ENCODE measurements around the gene ZBTB16. TPM values are rescaled to one million over a fixed set of nuclear protein-coding genes. Genes with fewer than 3 reads are reported as not detected.

The ZBTB16 gene
- total RNA-seq, 1 donor from 2014 or later = 64.5 TPM

DNA sequence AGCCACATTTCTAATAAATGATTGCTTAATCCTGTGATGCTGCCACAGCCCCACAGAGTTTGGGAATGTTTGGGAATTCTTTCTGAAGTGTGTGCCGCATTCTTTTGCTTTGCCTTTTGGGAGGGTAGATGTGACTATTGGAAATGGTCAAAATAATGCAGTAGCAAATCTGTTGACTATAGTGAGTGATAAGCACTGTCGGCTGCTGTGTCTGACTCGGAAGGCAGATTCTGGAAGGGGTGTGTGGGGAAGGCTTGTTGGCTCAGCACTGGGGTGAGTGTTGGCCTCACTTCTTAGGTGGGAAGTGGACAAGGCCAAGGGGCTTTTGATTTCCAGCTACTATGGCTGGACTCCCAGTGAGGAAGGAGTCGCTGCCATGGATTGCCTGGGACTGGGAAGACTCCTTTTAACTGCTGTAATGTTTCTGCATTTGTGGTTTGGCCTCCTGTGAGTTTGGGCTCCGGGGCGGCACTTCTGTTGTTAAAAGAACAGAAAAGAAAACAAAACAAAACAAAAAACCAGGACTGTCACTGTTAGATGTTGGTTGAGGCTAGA lies 20.1 kb downstream of the ZBTB16 start:
- no peaks in the 10 kb centered on the region for H3K27me3 ChIP-seq (ENCODE audit: low read depth)
- H3K4me3 ChIP-seq = peak overlapping the region; percentile 30
- TF ChIP-seq, protein P1, sequence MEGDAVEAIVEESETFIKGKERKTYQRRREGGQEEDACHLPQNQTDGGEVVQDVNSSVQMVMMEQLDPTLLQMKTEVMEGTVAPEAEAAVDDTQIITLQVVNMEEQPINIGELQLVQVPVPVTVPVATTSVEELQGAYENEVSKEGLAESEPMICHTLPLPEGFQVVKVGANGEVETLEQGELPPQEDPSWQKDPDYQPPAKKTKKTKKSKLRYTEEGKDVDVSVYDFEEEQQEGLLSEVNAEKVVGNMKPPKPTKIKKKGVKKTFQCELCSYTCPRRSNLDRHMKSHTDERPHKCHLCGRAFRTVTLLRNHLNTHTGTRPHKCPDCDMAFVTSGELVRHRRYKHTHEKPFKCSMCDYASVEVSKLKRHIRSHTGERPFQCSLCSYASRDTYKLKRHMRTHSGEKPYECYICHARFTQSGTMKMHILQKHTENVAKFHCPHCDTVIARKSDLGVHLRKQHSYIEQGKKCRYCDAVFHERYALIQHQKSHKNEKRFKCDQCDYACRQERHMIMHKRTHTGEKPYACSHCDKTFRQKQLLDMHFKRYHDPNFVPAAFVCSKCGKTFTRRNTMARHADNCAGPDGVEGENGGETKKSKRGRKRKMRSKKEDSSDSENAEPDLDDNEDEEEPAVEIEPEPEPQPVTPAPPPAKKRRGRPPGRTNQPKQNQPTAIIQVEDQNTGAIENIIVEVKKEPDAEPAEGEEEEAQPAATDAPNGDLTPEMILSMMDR (IDR thresholded peaks at IDR 0.05; ENCODE audit: borderline replicate concordance) = no peak
- peaks cover 59% of the 10 kb centered on the region for H3K36me3 ChIP-seq
- H3K9me3 ChIP-seq (replicated peaks) = no peaks in the 10 kb centered on the region
- H3K27ac ChIP-seq (replicated peaks) = peak overlapping the region; percentile 90
- intact Hi-C loops (cut with micrococcal nuclease) = loop anchor here (10.0 kb wide), 1 partner anchor 95 kb away; no protein-coding TSS in a partner anchor
- DNase-seq = no peak
- peaks cover 100% of the 10 kb centered on the region for H3K4me1 ChIP-seq

DNA sequence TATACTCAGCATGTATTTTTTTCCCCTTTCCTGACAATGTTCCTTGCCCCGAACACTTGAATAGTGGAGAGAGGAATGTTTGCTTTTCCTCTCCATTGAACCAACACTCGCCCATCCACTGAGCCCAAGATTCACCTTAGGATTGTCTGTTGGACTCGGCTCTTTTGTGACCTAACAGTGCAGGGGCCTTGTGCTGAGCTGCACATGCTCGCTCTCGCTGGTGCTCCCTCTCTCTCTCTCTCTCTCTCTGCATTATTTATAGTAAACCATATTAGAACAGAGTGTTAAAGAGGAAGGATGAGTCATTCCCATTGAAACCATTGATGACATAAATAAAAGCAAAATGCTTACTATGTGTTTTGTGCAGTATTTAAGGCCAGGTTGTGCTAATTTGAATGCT lies 20.7 kb downstream of the ZBTB16 start:
- Histone ChIP-seq H3K27ac (replicated peaks) (peak overlapping the region; percentile 90), H3K4me1 (peaks cover 100% of the 10 kb centered on the region), H3K36me3 (peaks cover 58% of the 10 kb centered on the region), H3K27me3 (ENCODE audit: low read depth) (no peaks in the 10 kb centered on the region), H3K9me3 (replicated peaks) (no peaks in the 10 kb centered on the region), H3K4me3 (peak overlapping the region; percentile 30)
- TF ChIP-seq, protein P1 (IDR thresholded peaks at IDR 0.05; ENCODE audit: borderline replicate concordance) = no peak
- intact Hi-C loops (cut with micrococcal nuclease) = no loop called here
- peak; percentile 46 for DNase-seq

DNA sequence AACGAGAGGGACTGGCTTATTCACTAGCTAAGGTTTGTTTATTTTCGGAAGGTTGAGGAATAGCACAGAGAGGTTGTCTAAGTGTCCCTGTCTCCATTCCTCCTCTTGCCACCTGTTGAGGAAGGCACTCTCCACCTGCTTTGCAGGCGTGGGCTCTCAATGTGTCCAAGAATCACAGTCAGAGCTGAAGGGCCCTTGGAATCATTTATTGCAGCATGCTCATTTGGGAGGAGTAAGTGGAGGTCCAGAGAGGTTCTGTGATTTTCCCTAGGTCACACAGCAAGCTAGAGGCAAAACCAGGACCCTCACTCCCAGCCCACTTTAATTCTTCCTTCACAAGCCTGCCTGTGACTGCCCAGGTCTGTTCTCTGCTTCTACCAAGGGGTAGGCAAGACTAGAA lies 21.3 kb downstream of the ZBTB16 start:
- intact Hi-C loops (cut with micrococcal nuclease) = no loop called here
- TF ChIP-seq, protein P1 (IDR thresholded peaks at IDR 0.05; ENCODE audit: borderline replicate concordance) = no peak
- H3K27me3 ChIP-seq (ENCODE audit: low read depth) = no peaks in the 10 kb centered on the region
- DNase-seq = no peak
- peak overlapping the region; percentile 90 for H3K27ac ChIP-seq (replicated peaks)
- H3K36me3 ChIP-seq = peaks cover 54% of the 10 kb centered on the region
- H3K4me3 ChIP-seq = peak overlapping the region; percentile 30
- H3K9me3 ChIP-seq (replicated peaks) = no peaks in the 10 kb centered on the region
- H3K4me1 ChIP-seq = peaks cover 100% of the 10 kb centered on the region

DNA sequence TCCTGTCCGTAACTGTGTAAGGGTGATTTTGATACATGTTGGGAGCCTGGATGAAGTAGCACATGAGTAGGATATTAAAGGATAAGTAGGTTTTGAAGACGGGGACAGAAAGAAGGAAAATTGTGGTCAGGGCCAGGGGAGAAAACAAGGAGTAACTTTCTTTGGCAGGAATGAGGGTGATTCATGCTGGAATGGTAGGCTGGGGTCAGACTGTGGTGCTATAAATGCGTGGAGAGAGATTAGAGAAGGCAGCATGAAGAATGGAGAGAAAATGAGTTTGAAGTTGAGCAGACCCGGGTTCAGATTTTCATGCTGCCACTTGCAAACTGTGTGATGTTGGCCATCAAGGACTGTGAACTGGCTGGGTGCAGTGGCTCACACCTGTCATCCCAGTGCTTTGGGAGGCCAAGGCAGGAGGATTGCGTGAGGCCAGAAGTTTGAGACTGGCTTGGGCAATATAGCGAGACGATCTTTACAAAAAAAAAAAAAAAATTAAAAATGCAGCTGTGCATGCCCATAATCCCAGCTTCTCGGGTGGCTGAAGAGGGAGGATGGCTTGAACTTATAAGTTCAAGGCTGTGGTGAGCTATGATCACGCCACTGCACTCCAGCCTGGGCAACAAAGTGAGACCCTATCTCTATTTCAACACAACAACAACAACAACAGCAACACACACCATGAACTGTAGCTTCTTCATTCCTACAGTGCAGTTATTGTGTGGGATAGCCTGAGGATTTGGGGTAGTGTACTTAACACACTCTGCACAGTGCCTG lies 22.3 kb downstream of the ZBTB16 start:
- Histone ChIP-seq H3K4me3 (peak overlapping the region; percentile 39), H3K36me3 (peaks cover 57% of the 10 kb centered on the region)

DNA sequence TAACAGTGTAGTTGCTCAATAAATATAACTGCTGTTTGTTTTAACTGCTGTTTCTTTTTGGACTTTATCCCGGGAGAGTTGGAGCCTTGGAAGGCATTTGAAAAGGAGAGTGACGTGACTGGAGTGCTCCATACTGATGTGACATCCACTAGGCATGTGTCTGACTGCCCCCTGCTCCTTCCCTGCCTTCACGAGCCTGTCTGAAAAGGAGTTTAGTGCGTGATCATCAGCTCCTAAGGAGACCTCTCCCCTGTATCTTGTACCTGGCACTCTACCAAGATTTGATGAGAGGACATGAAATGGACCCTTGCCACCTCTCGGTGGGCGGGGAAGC lies 22.9 kb downstream of the ZBTB16 start:
- no peak for DNase-seq
- Histone ChIP-seq H3K27ac (replicated peaks) (peak overlapping the region; percentile 90), H3K4me3 (peak overlapping the region; percentile 39), H3K9me3 (replicated peaks) (no peaks in the 10 kb centered on the region), H3K4me1 (peaks cover 100% of the 10 kb centered on the region), H3K27me3 (ENCODE audit: low read depth) (no peaks in the 10 kb centered on the region), H3K36me3 (peaks cover 57% of the 10 kb centered on the region)
- TF ChIP-seq, protein P1 (IDR thresholded peaks at IDR 0.05; ENCODE audit: borderline replicate concordance) = no peak
- intact Hi-C loops (cut with micrococcal nuclease) = no loop called here

More for the DNA sequence above, 22.3 kb downstream of the ZBTB16 start:
- Histone ChIP-seq H3K9me3 (replicated peaks) (no peaks in the 10 kb centered on the region), H3K27ac (replicated peaks) (peak overlapping the region; percentile 90), H3K4me1 (peaks cover 100% of the 10 kb centered on the region), H3K27me3 (ENCODE audit: low read depth) (no peaks in the 10 kb centered on the region)
- intact Hi-C loops (cut with micrococcal nuclease) = no loop called here
- TF ChIP-seq, protein P1 (IDR thresholded peaks at IDR 0.05; ENCODE audit: borderline replicate concordance) = no peak
- DNase-seq = no peak
